OCI-LY7 (cell line): ENCODE measurements around the gene GALNT1. TPM values are rescaled to one million over a fixed set of nuclear protein-coding genes. Genes with fewer than 3 reads are reported as not detected.

Source experiments
- BruUV-seq: library from RNA; stranded (reverse); fragments of 400-500 nt; replicated peaks from 2 replicates; lab custom pipeline; 2021; lab: Mats Ljungman, UMichigan
- CTCF ChIA-PET: fragments of 300-600 bp; sonication (Branson Sonifier 250); formaldehyde crosslinking; loops from one replicate; lab custom pipeline; 2022; ENCODE audit warnings: antibody characterized with exemption; ENCODE audit not compliant: unreplicated experiment; lab: Charles Lee
- POLR2A ChIA-PET: fragments of 300-600 bp; sonication (Branson Sonifier 250); formaldehyde crosslinking; loops from one replicate; lab custom pipeline; 2022; ENCODE audit warnings: antibody characterized with exemption; lab: Charles Lee
- DNase-seq: peaks from one replicate; pipeline ENCODE4 v3.0.0-alpha.2; 2015; ENCODE audit warnings: low spot score
- H2AFZ ChIP-seq: fragments of 200-600 bp; sonication (generic), shearing (Covaris generic); 2 replicates; pipeline ENCODE4 v1.6.1; 2014; ENCODE audit warnings: mild to moderate bottlenecking, antibody characterized with exemption, low read length, moderate library complexity
- H3K27ac ChIP-seq: fragments of 200-600 bp; sonication (generic); 2 replicates; pipeline ENCODE4 v1.5.1; 2014; ENCODE audit warnings: mixed run types, low read depth, mild to moderate bottlenecking, moderate library complexity, low read length, inconsistent platforms; ENCODE audit not compliant: poor library complexity, severe bottlenecking
- H3K36me3 ChIP-seq: fragments of 200-600 bp; sonication (generic); 2 replicates; pipeline ENCODE4 v1.6.1; 2014; ENCODE audit warnings: mild to moderate bottlenecking, antibody characterized with exemption, low read length, moderate library complexity, mixed read lengths; ENCODE audit not compliant: insufficient read depth
- H3K4me1 ChIP-seq: fragments of 200-600 bp; sonication (generic); 2 replicates; pipeline ENCODE4 v1.5.1; 2014; ENCODE audit warnings: mild to moderate bottlenecking, low read length; ENCODE audit not compliant: insufficient read depth, poor library complexity, severe bottlenecking
- H3K4me2 ChIP-seq: fragments of 200-600 bp; sonication (generic); 2 replicates; pipeline ENCODE4 v1.6.1; 2014; ENCODE audit warnings: mild to moderate bottlenecking, low read length
- H3K4me3 ChIP-seq: fragments of 200-600 bp; sonication (generic); 2 replicates; pipeline ENCODE4 v1.5.1; 2014; ENCODE audit warnings: mild to moderate bottlenecking, low read depth, low read length; ENCODE audit not compliant: poor library complexity, severe bottlenecking
- H3K79me2 ChIP-seq: fragments of 200-600 bp; sonication (generic); 2 replicates; pipeline ENCODE4 v1.6.1; 2016; ENCODE audit warnings: low read depth, mild to moderate bottlenecking, low read length, moderate library complexity, mixed read lengths; ENCODE audit not compliant: insufficient read depth
- H3K9me2 ChIP-seq: fragments of 200-600 bp; sonication (generic); 2 replicates; pipeline ENCODE4 v1.6.1; 2016; ENCODE audit warnings: mild to moderate bottlenecking, low read length, mixed read lengths; ENCODE audit not compliant: insufficient read depth
- H3K9me3 ChIP-seq: fragments of 200-600 bp; sonication (generic); 2 replicates; pipeline ENCODE4 v1.6.1; 2014; ENCODE audit warnings: mild to moderate bottlenecking, mixed run types, low read length, mixed read lengths
- H4K20me1 ChIP-seq: fragments of 200-600 bp; sonication (generic); 2 replicates; pipeline ENCODE4 v1.6.1; 2014; ENCODE audit warnings: mild to moderate bottlenecking, antibody characterized with exemption, low read length, moderate library complexity, mixed read lengths; ENCODE audit not compliant: insufficient read depth
- EZH2phosphoT487 ChIP-seq: fragments of 200-600 bp; sonication (generic); IDR thresholded peaks from 2 replicates; pipeline ENCODE4 v1.6.1; 2018; ENCODE audit warnings: low read depth, borderline replicate concordance, mild to moderate bottlenecking, mixed run types, antibody characterized with exemption, low read length, moderate library complexity, mixed read lengths
- intact Hi-C: fragments of 100-400 bp; cut with micrococcal nuclease; formaldehyde crosslinking; loops from one replicate; pipeline ENCODE4 v1.10.0; 2022; ENCODE audit not compliant: unreplicated experiment
- total RNA-seq, 2 experiments: library from RNA; depleted of rRNA in 1 of 2; stranded (reverse); fragments of >200 nt in 1 of 2; shearing (Covaris generic) in 1 of 2; gene quantifications; 2 replicates each; pipeline ENCODE4 v1.2.3, GENCODE V29; 2014 to 2022
- TF ChIP-seq, protein P1 (sequence below): fragments of 200-600 bp; sonication (generic); conservative IDR thresholded peaks from 2 replicates; pipeline ENCODE4 v1.5.1; 2014; ENCODE audit warnings: mild to moderate bottlenecking, antibody characterized with exemption, low read length, moderate library complexity, mixed read lengths

GALNT1 gene
- total RNA-seq, 2 experiments from 2014 or later: 22.0 to 37.2 TPM

- Histone ChIP-seq H3K79me2 (no peaks in the 10 kb centered on the region), H3K27ac (no peak overlapping the region), H3K9me2 (no peaks in the 10 kb centered on the region), H3K4me3 (no peak overlapping the region), H3K4me1 (peaks cover 3% of the 10 kb centered on the region), H4K20me1 (no peaks in the 10 kb centered on the region), H3K4me2 (no peak overlapping the region), H3K9me3 (no peaks in the 10 kb centered on the region), H2AFZ (no peak overlapping the region), H3K36me3 (no peaks in the 10 kb centered on the region)
- no peak for TF ChIP-seq EZH2phosphoT487
- TF ChIP-seq, protein P1, sequence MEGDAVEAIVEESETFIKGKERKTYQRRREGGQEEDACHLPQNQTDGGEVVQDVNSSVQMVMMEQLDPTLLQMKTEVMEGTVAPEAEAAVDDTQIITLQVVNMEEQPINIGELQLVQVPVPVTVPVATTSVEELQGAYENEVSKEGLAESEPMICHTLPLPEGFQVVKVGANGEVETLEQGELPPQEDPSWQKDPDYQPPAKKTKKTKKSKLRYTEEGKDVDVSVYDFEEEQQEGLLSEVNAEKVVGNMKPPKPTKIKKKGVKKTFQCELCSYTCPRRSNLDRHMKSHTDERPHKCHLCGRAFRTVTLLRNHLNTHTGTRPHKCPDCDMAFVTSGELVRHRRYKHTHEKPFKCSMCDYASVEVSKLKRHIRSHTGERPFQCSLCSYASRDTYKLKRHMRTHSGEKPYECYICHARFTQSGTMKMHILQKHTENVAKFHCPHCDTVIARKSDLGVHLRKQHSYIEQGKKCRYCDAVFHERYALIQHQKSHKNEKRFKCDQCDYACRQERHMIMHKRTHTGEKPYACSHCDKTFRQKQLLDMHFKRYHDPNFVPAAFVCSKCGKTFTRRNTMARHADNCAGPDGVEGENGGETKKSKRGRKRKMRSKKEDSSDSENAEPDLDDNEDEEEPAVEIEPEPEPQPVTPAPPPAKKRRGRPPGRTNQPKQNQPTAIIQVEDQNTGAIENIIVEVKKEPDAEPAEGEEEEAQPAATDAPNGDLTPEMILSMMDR: no peak
- no peak for DNase-seq
- ChIA-PET POLR2A (no interaction called here), CTCF (no interaction called here)
- BruUV-seq: no TSS peak
- intact Hi-C loops: no loop called here
Measured at GRCh38 chr18:35610724-35611123, 29.2 kb downstream of the GALNT1 start.

- Histone ChIP-seq H2AFZ (no peak overlapping the region), H3K27ac (no peak overlapping the region), H3K9me2 (no peaks in the 10 kb centered on the region), H3K9me3 (no peaks in the 10 kb centered on the region), H3K36me3 (no peaks in the 10 kb centered on the region), H4K20me1 (no peaks in the 10 kb centered on the region), H3K79me2 (no peaks in the 10 kb centered on the region), H3K4me1 (peaks cover 11% of the 10 kb centered on the region), H3K4me3 (no peak overlapping the region), H3K4me2 (no peak overlapping the region)
- no TSS peak for BruUV-seq
- no peak for DNase-seq
- intact Hi-C loops: no loop called here
- TF ChIP-seq, protein P1: no peak
- no peak for TF ChIP-seq EZH2phosphoT487
- ChIA-PET POLR2A (interaction anchor here (0.7 to 1.7 kb wide), 2 partner anchors 19 to 88 kb away, joined by 3 to 4 read pairs; no protein-coding TSS in a partner anchor), CTCF (no interaction called here)
Measured at GRCh38 chr18:35611518-35611917, 30.0 kb downstream of the GALNT1 start.

GRCh38 chr18:35616074-35616473, 34.5 kb downstream of the GALNT1 start:
- peak overlapping the region; percentile 76 for H3K27ac ChIP-seq
- CTCF ChIA-PET: no interaction called here
- H4K20me1 ChIP-seq: no peaks in the 10 kb centered on the region
- H3K4me1 ChIP-seq: peaks cover 26% of the 10 kb centered on the region
- no TSS peak for BruUV-seq
- H3K79me2 ChIP-seq: peaks cover 7% of the 10 kb centered on the region; the same call in 1 of the 2 replicates
- no peak for DNase-seq
- H3K9me3 ChIP-seq: no peaks in the 10 kb centered on the region
- POLR2A ChIA-PET: interaction anchor here (0.7 to 1.2 kb wide), 6 partner anchors 10 to 32 kb away, joined by 3 to 4 read pairs (median 3); no protein-coding TSS in a partner anchor
- H3K9me2 ChIP-seq: no peaks in the 10 kb centered on the region
- 0 out of 2 replicates have a peak overlapping the region, but pooled peaks have one; percentile 82 for H2AFZ ChIP-seq
- intact Hi-C loops: no loop called here
- no peak for TF ChIP-seq EZH2phosphoT487
- TF ChIP-seq, protein P1: no peak
- H3K4me2 ChIP-seq: peak overlapping the region; percentile 74
- no peaks in the 10 kb centered on the region for H3K36me3 ChIP-seq
- no peak overlapping the region for H3K4me3 ChIP-seq
